Vagina (tissue), 2 donors: ENCODE results near the gene FUCA1. TPM values are rescaled to one million over a fixed set of nuclear protein-coding genes. Genes with fewer than 3 reads are reported as not detected.

Experiments used
- DNase-seq, 2 donors: peaks; one replicate each; pipeline ENCODE4 v3.0.0-alpha.2; 2017; ENCODE audit errors: extremely low spot score in 2 of 2
- H3K27ac ChIP-seq: fragments of 200-600 bp; sonication (generic); one replicate; pipeline ENCODE4 v1.5.1; 2019
- H3K27me3 ChIP-seq: fragments of 200-600 bp; sonication (generic); one replicate; pipeline ENCODE4 v1.5.1; 2019
- H3K36me3 ChIP-seq, 2 donors: fragments of 200-600 bp; sonication (generic); one replicate each; pipeline ENCODE4 v1.5.1; 2017 to 2019
- H3K4me1 ChIP-seq: fragments of 200-600 bp; sonication (generic); one replicate; pipeline ENCODE4 v1.5.1; 2019
- H3K4me3 ChIP-seq, 2 donors: fragments of 200-600 bp; sonication (generic); 1 replicate in 1 of 2; 2 replicates in 1 of 2; pipeline ENCODE4 v1.5.1; 2016 to 2019
- H3K9me3 ChIP-seq: fragments of 200-600 bp; sonication (generic); one replicate; pipeline ENCODE4 v1.5.1; 2019
- CTCF ChIP-seq, 3 experiments: fragments of 450-650 bp in 2 of 3; fragments of 200-600 bp in 1 of 3; sonication (generic) in 1 of 3; IDR thresholded peaks; one replicate each; pipeline ENCODE4 v1.5.1; 2017 to 2019; ENCODE audit warnings: antibody characterized with exemption in 3 of 3, mild to moderate bottlenecking in 2 of 3, moderate library complexity in 2 of 3
- POLR2A ChIP-seq, 2 donors: fragments of 450-650 bp; IDR thresholded peaks; one replicate each; pipeline ENCODE4 v1.6.1; 2017; ENCODE audit warnings: antibody characterized with exemption in 2 of 2, mild to moderate bottlenecking in 2 of 2, moderate library complexity in 2 of 2
- POLR2AphosphoS5 ChIP-seq, 2 donors: sonication (generic); formaldehyde crosslinking; IDR thresholded peaks; one replicate each; pipeline ENCODE4 v1.9.0; 2017; ENCODE audit warnings: antibody characterized with exemption in 2 of 2, mild to moderate bottlenecking in 2 of 2, low read depth in 1 of 2; ENCODE audit not compliant: insufficient read depth in 1 of 2
- intact Hi-C: fragments of 100-400 bp; cut with DNase I; formaldehyde crosslinking; loops from one replicate; pipeline ENCODE4 v1.15.1; 2023
- total RNA-seq: library from RNA; depleted of rRNA; stranded (reverse); fragments of >200 nt; gene quantifications from one replicate; pipeline ENCODE4 v1.2.3, GENCODE V29; 2016

FUCA1 gene
- total RNA-seq, 1 donor from 2014 or later, result 10.6 TPM

GRCh38 chr1:23817633-23818032 is 50.5 kb downstream of the FUCA1 start:
- peaks cover 0 to 49% of the 10 kb centered on the region in 2 donors for H3K36me3 ChIP-seq
- intact Hi-C loops, result loop anchor here (5.0 kb wide), 1 partner anchor 35 kb away; no protein-coding TSS in a partner anchor

GRCh38 chr1:23816906-23817305 is 51.2 kb downstream of the FUCA1 start:
- H3K4me3 ChIP-seq, result no peak overlapping the region
- peaks cover 0 to 56% of the 10 kb centered on the region in 2 donors for H3K36me3 ChIP-seq
- intact Hi-C loops, result loop anchor here (5.0 kb wide), 1 partner anchor 35 kb away; no protein-coding TSS in a partner anchor
- no peaks in the 10 kb centered on the region for H3K9me3 ChIP-seq
- no peak for TF ChIP-seq POLR2A (IDR thresholded peaks at IDR 0.05)
- TF ChIP-seq CTCF (IDR thresholded peaks at IDR 0.05), result no peak
- no peak for TF ChIP-seq POLR2AphosphoS5 (IDR thresholded peaks at IDR 0.05; ENCODE audit: insufficient read depth in 1 of 2, low read depth in 1 of 2)
- H3K27me3 ChIP-seq, result no peaks in the 10 kb centered on the region
- no peak for DNase-seq
- no peaks in the 10 kb centered on the region for H3K4me1 ChIP-seq
- no peak overlapping the region for H3K27ac ChIP-seq

More at GRCh38 chr1:23817633-23818032, 50.5 kb downstream of the FUCA1 start:
- H3K27me3 ChIP-seq, result no peaks in the 10 kb centered on the region
- no peak overlapping the region for H3K4me3 ChIP-seq
- H3K9me3 ChIP-seq, result no peaks in the 10 kb centered on the region
- no peaks in the 10 kb centered on the region for H3K4me1 ChIP-seq
- no peak for TF ChIP-seq POLR2A (IDR thresholded peaks at IDR 0.05)
- TF ChIP-seq CTCF (IDR thresholded peaks at IDR 0.05), result no peak
- TF ChIP-seq POLR2AphosphoS5 (IDR thresholded peaks at IDR 0.05; ENCODE audit: insufficient read depth in 1 of 2, low read depth in 1 of 2), result no peak
- no peak overlapping the region for H3K27ac ChIP-seq
- DNase-seq, result no peak

- TF ChIP-seq POLR2AphosphoS5 (IDR thresholded peaks at IDR 0.05; ENCODE audit: insufficient read depth in 1 of 2, low read depth in 1 of 2), result no peak
- TF ChIP-seq POLR2A (IDR thresholded peaks at IDR 0.05), result no peak
- TF ChIP-seq CTCF (IDR thresholded peaks at IDR 0.05), result no peak
- Histone ChIP-seq H3K4me1 (no peaks in the 10 kb centered on the region), H3K27ac (no peak overlapping the region), H3K36me3 (peaks cover 0 to 56% of the 10 kb centered on the region in 2 donors), H3K4me3 (no peak overlapping the region), H3K27me3 (no peaks in the 10 kb centered on the region), H3K9me3 (no peaks in the 10 kb centered on the region)
- intact Hi-C loops, result loop anchor here (5.0 kb wide), 1 partner anchor 36 kb away; no protein-coding TSS in a partner anchor
- DNase-seq, result no peak
Observed at GRCh38 chr1:23816361-23816760, 51.7 kb downstream of the FUCA1 start.

GRCh38 chr1:23814016-23814415 is 54.1 kb downstream of the FUCA1 start:
- peaks cover 0 to 56% of the 10 kb centered on the region in 2 donors for H3K36me3 ChIP-seq
- TF ChIP-seq POLR2A (IDR thresholded peaks at IDR 0.05), result no peak
- no peak for TF ChIP-seq CTCF (IDR thresholded peaks at IDR 0.05)
- TF ChIP-seq POLR2AphosphoS5 (IDR thresholded peaks at IDR 0.05; ENCODE audit: insufficient read depth in 1 of 2, low read depth in 1 of 2), result no peak
- H3K9me3 ChIP-seq, result no peaks in the 10 kb centered on the region
- intact Hi-C loops, result no loop called here
- H3K27me3 ChIP-seq, result no peaks in the 10 kb centered on the region
- no peak for DNase-seq
- no peak overlapping the region for H3K4me3 ChIP-seq
- no peak overlapping the region for H3K27ac ChIP-seq
- no peaks in the 10 kb centered on the region for H3K4me1 ChIP-seq

- Histone ChIP-seq H3K4me3 (no peak overlapping the region), H3K27me3 (no peaks in the 10 kb centered on the region), H3K9me3 (no peaks in the 10 kb centered on the region), H3K36me3 (peaks cover 0 to 37% of the 10 kb centered on the region in 2 donors), H3K27ac (no peak overlapping the region), H3K4me1 (no peaks in the 10 kb centered on the region)
- TF ChIP-seq POLR2A (IDR thresholded peaks at IDR 0.05), result no peak
- TF ChIP-seq CTCF (IDR thresholded peaks at IDR 0.05), result peak in 1 of 3 experiments; percentile 48
- intact Hi-C loops, result no loop called here
- no peak for DNase-seq
Observed at GRCh38 chr1:23810818-23811540, 57.1 kb downstream of the FUCA1 start.
